Neuronal stem cell (in vitro differentiated cells): Measurements from ENCODE around the gene ZNF783. TPM values are rescaled to one million over a fixed set of nuclear protein-coding genes. Genes with fewer than 3 reads are reported as not detected.
A peak's percentile ranks its signal among the peaks of the same experiment; 100 is the strongest.

ENCODE experiments used
- DNase-seq: peaks from one replicate; pipeline ENCODE4 v3.0.0-alpha.2; 2013; ENCODE audit warnings: low spot score
- H2AFZ ChIP-seq: one replicate; pipeline ENCODE4 v1.6.1; 2013; ENCODE audit warnings: mild to moderate bottlenecking, low read length, inconsistent platforms
- H2AK5ac ChIP-seq: 2 replicates; pipeline ENCODE4 v1.6.1; 2013; ENCODE audit warnings: low read depth, mild to moderate bottlenecking, inconsistent platforms, low read length, moderate library complexity, mixed read lengths
- H2BK120ac ChIP-seq: 2 replicates; pipeline ENCODE4 v1.6.1; 2013; ENCODE audit warnings: low read depth, mild to moderate bottlenecking, inconsistent platforms, low read length, moderate library complexity, mixed read lengths
- H2BK12ac ChIP-seq: one replicate; pipeline ENCODE4 v1.6.1; 2013; ENCODE audit warnings: low read length, inconsistent platforms
- H2BK15ac ChIP-seq: 2 replicates; pipeline ENCODE4 v1.6.1; 2013; ENCODE audit warnings: mild to moderate bottlenecking, low read length, inconsistent platforms, mixed read lengths
- H2BK5ac ChIP-seq: one replicate; pipeline ENCODE4 v1.6.1; 2013; ENCODE audit warnings: inconsistent platforms, mild to moderate bottlenecking, low read length, moderate library complexity
- H3K14ac ChIP-seq: one replicate; pipeline ENCODE4 v1.6.1; 2013; ENCODE audit warnings: low read length, inconsistent platforms
- H3K18ac ChIP-seq: 2 replicates; pipeline ENCODE4 v1.6.1; 2013; ENCODE audit warnings: low read length, inconsistent platforms
- H3K23ac ChIP-seq: 2 replicates; pipeline ENCODE4 v1.6.1; 2013; ENCODE audit warnings: low read depth, mild to moderate bottlenecking, mixed read lengths, low read length, inconsistent platforms; ENCODE audit not compliant: poor library complexity
- H3K27ac ChIP-seq: replicated peaks from 3 replicates; pipeline ENCODE4 v1.5.1; 2013; ENCODE audit warnings: low read length, inconsistent platforms
- H3K27me3 ChIP-seq, 3 experiments: 2 replicates each; pipeline ENCODE4 v1.6.1; 2013; ENCODE audit warnings: low read length in 3 of 3, mild to moderate bottlenecking in 2 of 3, inconsistent platforms in 1 of 3, low read depth in 1 of 3, mixed read lengths in 1 of 3, moderate library complexity in 1 of 3; ENCODE audit not compliant: control insufficient read depth in 3 of 3, insufficient read depth in 3 of 3
- H3K36me3 ChIP-seq, 2 donors: replicated peaks in 1 of 2; 2 replicates each; pipeline ENCODE4 v1.6.1; 2013; ENCODE audit warnings: low read length in 2 of 2; ENCODE audit not compliant: control insufficient read depth in 2 of 2, insufficient read depth in 2 of 2
- H3K4ac ChIP-seq: 2 replicates; pipeline ENCODE4 v1.6.1; 2013; ENCODE audit warnings: inconsistent platforms, mild to moderate bottlenecking, low read length, moderate library complexity
- H3K4me1 ChIP-seq, 2 donors: 1 replicate in 1 of 2; 2 replicates in 1 of 2; pipeline ENCODE4 v1.6.1; 2013; ENCODE audit warnings: low read length in 2 of 2, low read depth in 1 of 2; ENCODE audit not compliant: control insufficient read depth in 2 of 2, insufficient read depth in 1 of 2
- H3K4me2 ChIP-seq: one replicate; pipeline ENCODE4 v1.6.1; 2013; ENCODE audit warnings: mild to moderate bottlenecking, low read length, inconsistent platforms; ENCODE audit not compliant: insufficient read depth, poor library complexity, severe bottlenecking
- H3K4me3 ChIP-seq, 2 donors: 2 replicates each; pipeline ENCODE4 v1.5.1; 2013; ENCODE audit warnings: low read length in 2 of 2, mild to moderate bottlenecking in 2 of 2, inconsistent platforms in 1 of 2, moderate library complexity in 1 of 2
- H3K79me1 ChIP-seq: one replicate; pipeline ENCODE4 v1.6.1; 2013; ENCODE audit warnings: low read depth, mild to moderate bottlenecking, inconsistent platforms, low read length, moderate library complexity
- H3K9ac ChIP-seq: one replicate; pipeline ENCODE4 v1.6.1; 2013; ENCODE audit warnings: mild to moderate bottlenecking, low read depth, low read length, inconsistent platforms; ENCODE audit not compliant: poor library complexity
- H3K9me3 ChIP-seq, 2 donors: replicated peaks in 1 of 2; 2 replicates each; pipeline versions ENCODE3 to v1.6.1; 2013; ENCODE audit warnings: low read length in 2 of 2, mild to moderate bottlenecking in 2 of 2, inconsistent platforms in 1 of 2, low read depth in 1 of 2, mixed read lengths in 1 of 2, moderate library complexity in 1 of 2; ENCODE audit not compliant: control insufficient read depth in 2 of 2, insufficient read depth in 1 of 2
- H4K8ac ChIP-seq: one replicate; pipeline ENCODE4 v1.6.1; 2013; ENCODE audit warnings: low read depth, mild to moderate bottlenecking, inconsistent platforms, low read length, moderate library complexity
- H4K91ac ChIP-seq: one replicate; pipeline ENCODE4 v1.6.1; 2013; ENCODE audit warnings: low read length, low read depth, mild to moderate bottlenecking, inconsistent platforms; ENCODE audit not compliant: poor library complexity
- WGBS, 2 donors: extraction: QIAGEN DNeasy Blood & Tissue Kit; methylation state at CpG; one replicate each; pipeline ENCODE4 v1.1.7; 2013; ENCODE audit warnings: missing lambda C conversion rate in 2 of 2, mixed read lengths in 1 of 2; ENCODE audit not compliant: insufficient read length in 2 of 2, insufficient replicate concordance in 1 of 2; ENCODE audit errors: extremely low coverage in 2 of 2; 5-methylcytosine and 5-hydroxymethylcytosine counted together
- polyA plus RNA-seq, 2 experiments: library from polyadenylated mRNA; stranded (reverse); fragments of 200-250 nt; gene quantifications; one replicate each; pipeline ENCODE4 v1.2.3, GENCODE V29; 2013

ZNF783 gene
- polyA plus RNA-seq (2013, experiment 1 of 2): 5.0 TPM
- polyA plus RNA-seq (2013, experiment 2 of 2): 4.6 TPM

- Histone ChIP-seq H4K91ac (peak within 1 kb of the TSS; percentile 53), H2BK15ac (peak within 1 kb of the TSS; percentile 89), H4K8ac (peak within 1 kb of the TSS; percentile 93), H3K27me3 (peaks cover 0 to 1% (median 0%) of the 10 kb centered on the region in 3 experiments), H2AFZ (peak within 1 kb of the TSS; percentile 95), H3K4ac (peak within 1 kb of the TSS; percentile 53), H2BK12ac (peak within 1 kb of the TSS; percentile 22), H3K9me3 (no peaks in the 10 kb centered on the region), H3K36me3 (peaks cover 6 to 10% of the 10 kb centered on the region in 2 donors), H3K79me1 (peaks cover 3% of the 10 kb centered on the region), H2BK120ac (no peak within 1 kb of the TSS), H3K9ac (peak within 1 kb of the TSS; percentile 91), H2BK5ac (no peak within 1 kb of the TSS), H3K14ac (peak within 1 kb of the TSS; percentile 82), H3K4me1 (no peaks in the 10 kb centered on the region), H3K4me3 (peak within 1 kb of the TSS; percentile 46 to 90), H3K27ac (no peak within 1 kb of the TSS), H2AK5ac (peak within 1 kb of the TSS; percentile 94), H3K4me2 (peak within 1 kb of the TSS; percentile 81), H3K18ac (peak within 1 kb of the TSS; percentile 96), H3K23ac (peak within 1 kb of the TSS; percentile 80)
- peak; percentile 83 for DNase-seq
- WGBS, 2 donors: no CpG with 5 or more reads among the region's 115 CpGs
These were observed at the start of gene ZNF783 for GRCh38 chr7:149261829-149262617. Gene ZNF783 (plus strand): TSS chr7:149262196. CDS start chr7:149262334, 138 bp downstream.

- Histone ChIP-seq H3K4ac (no peak overlapping the region), H3K4me1 (no peaks in the 10 kb centered on the region), H3K9me3 (no peaks in the 10 kb centered on the region), H3K14ac (no peak overlapping the region), H3K18ac (no peak overlapping the region), H2BK15ac (no peak overlapping the region), H3K4me3 (no peak overlapping the region), H2BK12ac (no peak overlapping the region), H4K8ac (no peak overlapping the region), H3K23ac (no peak overlapping the region), H3K4me2 (no peak overlapping the region), H3K27me3 (no peaks in the 10 kb centered on the region), H2AFZ (no peak overlapping the region), H4K91ac (no peak overlapping the region), H2BK5ac (no peak overlapping the region), H3K9ac (no peak overlapping the region), H3K79me1 (no peaks in the 10 kb centered on the region), H2BK120ac (no peak overlapping the region), H3K27ac (no peak overlapping the region), H3K36me3 (peaks cover 64 to 97% of the 10 kb centered on the region in 2 donors), H2AK5ac (no peak overlapping the region)
- no peak for DNase-seq
- no CpG with 5 or more reads among the region's 7 CpGs for WGBS, 2 donors
These were observed 47.8 kb upstream of the ZNF783 start for GRCh38 chr7:149214020-149214720.

GRCh38 chr7:149216402-149216801 lies 45.6 kb upstream of the ZNF783 start:
- Histone ChIP-seq H2BK120ac (no peak overlapping the region), H2BK5ac (no peak overlapping the region), H3K23ac (no peak overlapping the region), H3K14ac (no peak overlapping the region), H4K8ac (no peak overlapping the region), H3K27ac (no peak overlapping the region), H2BK15ac (no peak overlapping the region), H2AK5ac (no peak overlapping the region), H3K36me3 (peaks cover 53 to 96% of the 10 kb centered on the region in 2 donors), H3K4me2 (no peak overlapping the region), H3K79me1 (no peaks in the 10 kb centered on the region), H3K18ac (no peak overlapping the region), H3K9me3 (no peaks in the 10 kb centered on the region), H3K9ac (no peak overlapping the region), H3K4ac (no peak overlapping the region), H4K91ac (no peak overlapping the region), H3K4me3 (no peak overlapping the region), H2AFZ (no peak overlapping the region), H3K4me1 (no peaks in the 10 kb centered on the region), H3K27me3 (no peaks in the 10 kb centered on the region), H2BK12ac (no peak overlapping the region)
- no CpG with 5 or more reads among the region's 2 CpGs for WGBS, 2 donors
- DNase-seq: no peak

GRCh38 chr7:149217570-149217969 lies 44.4 kb upstream of the ZNF783 start:
- Histone ChIP-seq H3K9ac (no peak overlapping the region), H2BK120ac (no peak overlapping the region), H4K8ac (no peak overlapping the region), H3K18ac (no peak overlapping the region), H3K36me3 (peaks cover 46 to 92% of the 10 kb centered on the region in 2 donors), H3K4me2 (no peak overlapping the region), H3K4ac (no peak overlapping the region), H3K23ac (no peak overlapping the region), H3K4me1 (no peaks in the 10 kb centered on the region), H3K4me3 (no peak overlapping the region), H2BK12ac (no peak overlapping the region), H3K79me1 (no peaks in the 10 kb centered on the region), H3K14ac (no peak overlapping the region), H2AK5ac (no peak overlapping the region), H4K91ac (no peak overlapping the region), H3K27ac (no peak overlapping the region), H2BK5ac (no peak overlapping the region), H2BK15ac (no peak overlapping the region), H2AFZ (no peak overlapping the region), H3K9me3 (no peaks in the 10 kb centered on the region), H3K27me3 (no peaks in the 10 kb centered on the region)
- WGBS, 2 donors: no CpG with 5 or more reads among the region's 6 CpGs
- no peak for DNase-seq
